Globus pallidus (tissue), 1 donor: ENCODE results near the gene MAU2.
"Not testable (repeated sequence)": the region's sequence is repeated elsewhere in the genome, so short reads cannot be mapped to it uniquely, and the experiment has no call there.

Experiments used
- DNase-seq: peaks from one replicate; pipeline ENCODE4 v3.0.0-alpha.2; 2015; ENCODE audit warnings: low spot score

MAU2 gene

GRCh38 chr19:19384486-19384885 lies 63.9 kb downstream of the MAU2 start:
- DNase-seq = no peak

GRCh38 chr19:19385131-19385895 lies 64.7 kb downstream of the MAU2 start:
- DNase-seq = peak; percentile 100

- DNase-seq = no peak
These were observed 65.6 kb downstream of the MAU2 start for GRCh38 chr19:19385896-19386869.

- DNase-seq = no peak
These were observed 66.5 kb downstream of the MAU2 start for GRCh38 chr19:19387108-19387507.

- no peak for DNase-seq
These were observed 68.2 kb downstream of the MAU2 start for GRCh38 chr19:19388568-19389555.

GRCh38 chr19:19389683-19390082 lies 69.1 kb downstream of the MAU2 start:
- DNase-seq = not testable (repeated sequence)

GRCh38 chr19:19394333-19394732 lies 73.7 kb downstream of the MAU2 start:
- DNase-seq = not testable (repeated sequence)

GRCh38 chr19:19399733-19400433 lies 79.3 kb downstream of the MAU2 start:
- DNase-seq = no peak

GRCh38 chr19:19402656-19403372 lies 82.2 kb downstream of the MAU2 start:
- DNase-seq = no peak

GRCh38 chr19:19403373-19403901 lies 82.8 kb downstream of the MAU2 start:
- no peak for DNase-seq

- peak; percentile 93 for DNase-seq
These were observed 84.5 kb downstream of the MAU2 start, which contains the start of gene GATAD2A for GRCh38 chr19:19404879-19405860. GATAD2A (plus strand) TSS chr19:19405675; CDS start chr19:19465346, 59,671 bp downstream.

- DNase-seq = no peak
These were observed 85.6 kb downstream of the MAU2 start for GRCh38 chr19:19405971-19406877.

- peak; percentile 57 for DNase-seq
These were observed 86.4 kb downstream of the MAU2 start for GRCh38 chr19:19406878-19407632.

- no peak for DNase-seq
These were observed 87.0 kb downstream of the MAU2 start for GRCh38 chr19:19407633-19407930.
